HG02588 (cell line): ENCODE data around the gene C22orf42.
"Not testable (repeated sequence)": the region's sequence is repeated elsewhere in the genome, so short reads cannot be mapped to it uniquely, and the experiment has no call there.

Source experiments
- ATAC-seq: cut with Tn5 transposase; IDR thresholded peaks from one replicate; pipeline ENCODE4 v1.9.1; 2021; ENCODE audit warnings: mild to moderate bottlenecking, moderate library complexity; ENCODE audit not compliant: unreplicated experiment

The C22orf42 gene

DNA sequence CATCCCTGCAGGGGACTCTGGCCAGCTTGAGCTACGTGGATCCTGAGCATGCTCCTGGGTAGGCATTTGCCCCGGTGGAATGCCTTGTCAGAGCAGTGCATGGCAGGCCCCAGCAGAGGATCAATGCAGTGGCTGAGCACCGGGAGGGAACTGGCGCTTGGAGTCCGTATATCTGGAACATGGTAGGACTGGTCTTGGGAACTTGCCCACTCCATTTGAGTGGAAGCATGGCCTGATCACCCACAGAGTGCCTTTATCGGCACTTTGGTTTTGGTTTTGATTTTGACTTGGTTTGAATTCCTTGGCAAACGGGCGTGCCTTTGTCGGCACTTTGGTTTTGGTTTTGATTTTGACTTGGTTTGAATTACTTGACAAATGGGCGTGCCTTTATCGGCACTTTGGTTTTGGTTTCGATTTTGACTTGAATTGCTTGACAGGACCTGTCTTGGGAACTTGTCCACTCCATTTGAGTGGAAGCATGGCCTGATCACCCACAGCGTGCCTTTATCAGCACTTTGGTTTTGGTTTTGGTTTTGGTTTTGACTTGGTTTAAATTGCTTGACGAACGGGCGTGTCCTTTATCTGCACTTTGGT, 21.3 kb downstream of the C22orf42 start:
- ATAC-seq = not testable (repeated sequence)

DNA sequence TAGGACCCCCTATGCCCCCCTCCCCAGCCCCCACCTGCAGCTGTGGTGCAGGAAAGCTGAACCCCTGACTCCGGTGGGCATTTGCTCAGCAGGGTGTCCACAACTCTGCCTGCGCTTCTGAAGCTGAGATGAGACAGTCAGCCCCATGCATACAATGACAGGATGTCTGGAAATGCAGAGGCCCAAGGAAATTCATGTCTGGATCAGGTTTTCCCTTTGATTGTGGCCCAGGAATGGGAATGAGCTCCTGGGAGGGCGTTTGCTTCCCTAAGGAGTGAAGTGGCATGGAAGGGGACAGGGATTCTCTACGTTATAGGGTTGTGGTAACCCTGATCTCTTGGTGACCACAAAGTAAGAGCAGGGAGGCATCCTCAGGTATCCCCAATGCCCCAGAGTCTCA, 22.2 kb downstream of the C22orf42 start:
- not testable (repeated sequence) for ATAC-seq

- ATAC-seq = not testable (repeated sequence)
These were observed 23.1 kb downstream of the C22orf42 start for GRCh38 chr22:32135958-32136357.

GRCh38 chr22:32134796-32135195, 24.3 kb downstream of the C22orf42 start:
- not testable (repeated sequence) for ATAC-seq

DNA sequence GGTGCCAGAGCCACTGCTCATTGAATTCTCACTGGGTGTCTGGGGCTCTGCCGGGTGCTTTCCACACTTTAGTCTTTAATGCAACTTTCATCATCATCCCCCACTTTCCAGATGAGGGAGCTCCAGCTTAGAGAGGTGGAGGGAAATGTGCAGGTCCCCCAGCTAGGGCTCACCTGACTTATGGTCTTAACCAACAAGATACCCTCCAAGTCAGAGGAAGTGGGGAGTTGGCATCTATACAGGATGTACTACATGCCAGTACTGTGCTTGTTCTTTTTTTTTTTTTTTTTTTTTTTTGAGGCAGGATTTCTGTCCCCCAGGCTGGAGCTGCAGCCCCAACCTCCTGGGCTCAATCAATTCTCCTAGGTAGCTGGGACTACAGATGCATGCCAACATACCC, 26.3 kb downstream of the C22orf42 start:
- ATAC-seq = no peak

DNA sequence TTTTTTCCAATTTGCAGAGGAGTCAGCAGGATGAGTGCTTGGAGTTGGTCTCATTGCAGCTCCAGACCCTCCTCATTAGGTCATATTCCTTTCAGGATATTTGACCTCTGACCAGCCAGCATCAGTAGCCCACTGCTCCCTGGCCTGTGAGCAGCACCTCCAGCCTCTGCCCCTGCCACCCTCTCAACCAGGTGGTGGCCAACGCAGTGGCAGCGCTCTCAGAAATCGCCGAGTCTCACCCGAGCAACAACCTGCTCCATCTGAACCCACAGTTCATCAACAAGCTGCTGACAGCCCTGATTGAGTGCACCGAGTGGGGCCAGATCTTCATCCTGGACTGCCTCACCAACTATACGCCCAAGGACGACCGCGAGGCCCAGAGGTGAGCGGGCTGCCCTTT, 27.0 kb downstream of the C22orf42 start:
- ATAC-seq = no peak

DNA sequence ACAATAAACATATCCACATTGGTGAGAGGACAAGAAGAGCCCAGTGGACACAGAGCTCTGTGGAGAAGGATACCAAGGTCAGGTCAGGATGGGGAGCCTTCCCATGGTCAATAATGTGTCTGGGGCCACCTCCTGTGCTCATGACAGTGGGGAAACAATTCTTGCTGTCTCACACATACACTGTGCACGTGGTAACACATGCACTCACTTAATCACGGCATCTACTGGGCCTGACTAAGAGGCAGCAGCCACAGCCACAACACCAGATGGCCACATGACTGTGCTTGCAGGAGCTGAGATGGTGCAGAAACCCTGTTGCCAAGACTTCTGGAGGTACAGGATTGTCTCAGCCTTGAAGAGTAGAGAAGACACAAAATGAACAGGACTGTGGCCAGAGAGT, 28.6 kb downstream of the C22orf42 start:
- ATAC-seq = no peak

- no peak for ATAC-seq
These were observed 31.2 kb downstream of the C22orf42 start for GRCh38 chr22:32127904-32128303.

- no peak for ATAC-seq
These were observed 35.4 kb downstream of the C22orf42 start for GRCh38 chr22:32123657-32124056.

GRCh38 chr22:32122899-32123298, 36.2 kb downstream of the C22orf42 start:
- ATAC-seq = no peak

GRCh38 chr22:32120603-32121002, 38.5 kb downstream of the C22orf42 start:
- ATAC-seq = no peak

- ATAC-seq = no peak
These were observed 39.4 kb downstream of the C22orf42 start for GRCh38 chr22:32119568-32120235.

- no peak for ATAC-seq
These were observed 46.7 kb downstream of the C22orf42 start for GRCh38 chr22:32112380-32112779.

DNA sequence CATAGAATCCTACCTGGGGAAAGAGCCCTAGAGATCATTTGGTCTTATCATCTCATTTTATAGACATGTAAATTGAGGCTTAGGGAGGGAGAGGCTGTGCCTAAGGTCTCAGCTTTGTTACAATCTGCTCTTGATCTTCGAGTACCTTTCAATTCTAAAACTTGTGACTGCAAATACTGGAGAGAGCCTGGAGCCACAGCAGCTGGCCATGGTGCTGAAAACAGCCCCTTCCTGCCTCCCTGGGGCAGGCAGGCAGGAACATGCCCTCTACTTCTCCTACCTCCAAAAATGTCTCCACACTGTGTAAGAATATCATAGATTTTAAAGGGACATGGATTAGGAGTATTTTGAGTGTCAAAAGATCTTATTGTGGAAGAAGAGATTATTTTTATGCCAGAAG, 52.2 kb downstream of the C22orf42 start:
- ATAC-seq = no peak

- ATAC-seq = no peak
These were observed 55.3 kb downstream of the C22orf42 start for GRCh38 chr22:32103658-32104315.

DNA sequence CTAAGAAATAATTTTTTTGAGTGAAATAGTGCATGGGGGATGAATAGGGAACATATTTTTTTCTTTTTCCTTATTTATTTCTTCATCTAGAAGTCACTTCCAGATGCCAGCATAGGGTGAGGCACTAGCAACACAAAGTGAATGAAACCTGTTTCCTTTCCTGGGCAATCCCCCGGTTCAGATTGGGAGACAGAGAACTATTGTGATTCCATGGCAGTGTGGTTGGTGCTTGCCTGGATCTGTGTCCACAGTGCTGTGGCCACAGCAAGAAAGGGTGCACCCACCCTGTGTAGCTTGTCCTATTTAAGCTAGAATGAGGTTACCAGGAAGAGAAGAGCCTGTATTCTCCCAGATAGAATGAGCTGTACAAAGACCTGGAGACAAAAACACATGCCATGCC, 58.4 kb downstream of the C22orf42 start:
- ATAC-seq = no peak
